ENCODE results near the gene COL4A3. TPM values are rescaled to one million over a fixed set of nuclear protein-coding genes. Genes with fewer than 3 reads are reported as not detected.

The COL4A3 gene
- total RNA-seq, 3 donors from 2014 or later = 2.9 to 3.7 (median 3.3) TPM

GRCh38 chr2:227311861-227312506, 147.6 kb downstream of the COL4A3 start:
- DNase-seq (ENCODE audit: low spot score in 2 of 2) = no peak
- Histone ChIP-seq H3K9me3 (no peaks in the 10 kb centered on the region), H3K4me3 (no peak overlapping the region), H3K4me1 (no peaks in the 10 kb centered on the region), H3K36me3 (no peaks in the 10 kb centered on the region), H3K27me3 (no peaks in the 10 kb centered on the region), H3K27ac (no peak overlapping the region)
- TF ChIP-seq POLR2AphosphoS5 (IDR thresholded peaks at IDR 0.05) (no peak), POLR2A (IDR thresholded peaks at IDR 0.05) (no peak), CTCF (IDR thresholded peaks at IDR 0.05) (no peak)
- intact Hi-C loops (cut with DNase I; ENCODE audit: low total_unique reads) = no loop called here

- H3K4me3 ChIP-seq = no peak overlapping the region
- no peaks in the 10 kb centered on the region for H3K36me3 ChIP-seq
- H3K27me3 ChIP-seq = no peaks in the 10 kb centered on the region
- no peaks in the 10 kb centered on the region for H3K4me1 ChIP-seq
- no peak overlapping the region for H3K27ac ChIP-seq
- TF ChIP-seq CTCF (IDR thresholded peaks at IDR 0.05) (no peak), POLR2AphosphoS5 (IDR thresholded peaks at IDR 0.05) (no peak)
- DNase-seq (ENCODE audit: low spot score in 2 of 2) = no peak
- intact Hi-C loops (cut with DNase I; ENCODE audit: low total_unique reads) = no loop called here
- no peaks in the 10 kb centered on the region for H3K9me3 ChIP-seq
These were observed 148.2 kb downstream of the COL4A3 start for GRCh38 chr2:227312579-227312978.

- Histone ChIP-seq H3K9me3 (no peaks in the 10 kb centered on the region), H3K27me3 (no peaks in the 10 kb centered on the region), H3K4me1 (no peaks in the 10 kb centered on the region), H3K36me3 (no peaks in the 10 kb centered on the region), H3K27ac (no peak overlapping the region), H3K4me3 (no peak overlapping the region)
- intact Hi-C loops (cut with DNase I; ENCODE audit: low total_unique reads) = no loop called here
- DNase-seq (ENCODE audit: low spot score in 2 of 2) = no peak
- TF ChIP-seq POLR2A (IDR thresholded peaks at IDR 0.05) (no peak), POLR2AphosphoS5 (IDR thresholded peaks at IDR 0.05) (no peak), CTCF (IDR thresholded peaks at IDR 0.05) (no peak)
These were observed 148.9 kb downstream of the COL4A3 start for GRCh38 chr2:227313310-227313709.

GRCh38 chr2:227317834-227318233, 153.4 kb downstream of the COL4A3 start:
- H3K36me3 ChIP-seq = no peaks in the 10 kb centered on the region
- H3K4me3 ChIP-seq = no peak overlapping the region
- intact Hi-C loops (cut with DNase I; ENCODE audit: low total_unique reads) = no loop called here
- H3K27ac ChIP-seq = no peak overlapping the region
- no peaks in the 10 kb centered on the region for H3K4me1 ChIP-seq
- H3K27me3 ChIP-seq = no peaks in the 10 kb centered on the region
- TF ChIP-seq POLR2AphosphoS5 (IDR thresholded peaks at IDR 0.05) (no peak), POLR2A (IDR thresholded peaks at IDR 0.05) (no peak), CTCF (IDR thresholded peaks at IDR 0.05) (no peak)
- no peaks in the 10 kb centered on the region for H3K9me3 ChIP-seq
- no peak for DNase-seq (ENCODE audit: low spot score in 2 of 2)

GRCh38 chr2:227320305-227321094, 156.1 kb downstream of the COL4A3 start:
- intact Hi-C loops (cut with DNase I; ENCODE audit: low total_unique reads) = no loop called here
- H3K9me3 ChIP-seq = no peaks in the 10 kb centered on the region
- no peak overlapping the region for H3K4me3 ChIP-seq
- no peaks in the 10 kb centered on the region for H3K36me3 ChIP-seq
- DNase-seq (ENCODE audit: low spot score in 2 of 2) = no peak
- H3K4me1 ChIP-seq = no peaks in the 10 kb centered on the region
- H3K27ac ChIP-seq = no peak overlapping the region
- no peaks in the 10 kb centered on the region for H3K27me3 ChIP-seq
- no peak for TF ChIP-seq POLR2A (IDR thresholded peaks at IDR 0.05)
- no peak for TF ChIP-seq CTCF (IDR thresholded peaks at IDR 0.05)
- no peak for TF ChIP-seq POLR2AphosphoS5 (IDR thresholded peaks at IDR 0.05)
